RKO (cell line): ENCODE data around the gene TAF11L12.
"Not testable (repeated sequence)": the region's sequence is repeated elsewhere in the genome, so short reads cannot be mapped to it uniquely, and the experiment has no call there.

Experiments used
- DNase-seq: peaks from one replicate; pipeline ENCODE4 v3.0.0-alpha.2; 2016; ENCODE audit warnings: low spot score

TAF11L12 gene

GRCh38 chr5:17610092-17610491 is at the start of gene TAF11L12:
Gene TAF11L12 (plus strand): TSS chr5:17610392.
- not testable (repeated sequence) for DNase-seq

GRCh38 chr5:17585658-17586057 is 24.5 kb upstream of the TAF11L12 start, which contains the start of gene TAF11L7:
Gene TAF11L7 (minus strand): TSS chr5:17585758.
- not testable (repeated sequence) for DNase-seq

GRCh38 chr5:17590860-17591259 is 19.3 kb upstream of the TAF11L12 start, which contains the start of gene TAF11L8:
Gene TAF11L8 (minus strand): TSS chr5:17590960.
- DNase-seq: not testable (repeated sequence)

DNA sequence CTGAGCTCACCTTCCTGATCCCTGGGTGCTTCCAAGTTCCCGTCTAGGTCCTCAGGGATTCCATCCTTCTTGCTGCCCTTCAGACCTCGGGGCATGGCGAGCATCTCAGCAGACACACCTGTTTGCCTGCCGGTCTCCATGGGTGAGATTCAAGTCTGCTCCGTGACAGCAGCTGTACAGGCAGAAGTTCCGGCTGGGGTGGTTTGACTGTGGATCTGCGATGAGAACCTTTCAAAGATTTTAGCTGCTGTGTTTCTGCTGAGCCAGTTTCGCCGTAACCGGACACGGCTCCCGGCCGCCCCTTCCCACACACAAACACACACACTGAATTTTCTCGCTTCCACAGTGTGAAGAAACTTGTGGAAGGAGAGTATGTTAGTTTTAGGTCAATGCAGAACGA is 15.9 kb upstream of the TAF11L12 start, which contains the start of gene TAF11L9:
Gene TAF11L9 (minus strand): TSS at position 140 of the 400 bp plus-strand sequence.
- not testable (repeated sequence) for DNase-seq

GRCh38 chr5:17597728-17598127 is 12.5 kb upstream of the TAF11L12 start, which contains the start of gene TAF11L10:
Gene TAF11L10 (minus strand): TSS chr5:17597828.
- DNase-seq: not testable (repeated sequence)

DNA sequence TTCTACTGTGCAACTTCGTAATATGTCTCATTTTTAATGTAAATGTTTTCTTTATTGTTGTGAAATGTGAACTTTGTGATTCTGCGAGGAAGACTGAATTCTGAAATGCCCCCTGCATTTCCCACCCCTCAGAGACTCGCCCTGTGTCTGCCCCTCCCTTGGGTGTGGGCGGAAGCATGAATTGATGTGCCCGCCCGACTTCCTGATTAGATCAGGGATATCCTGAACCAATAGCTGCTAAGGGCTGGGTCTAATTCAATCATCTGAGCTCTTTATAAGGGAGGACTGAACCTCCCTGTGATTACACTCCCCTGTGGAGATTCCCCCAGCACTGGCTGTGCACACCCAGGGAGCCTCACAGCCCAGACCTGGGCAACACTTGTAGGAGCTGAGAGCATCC is 6.3 kb upstream of the TAF11L12 start, which contains the start of gene TAF11L11:
Gene TAF11L11 (plus strand): TSS at position 304 of the 400 bp plus-strand sequence.
- not testable (repeated sequence) for DNase-seq

DNA sequence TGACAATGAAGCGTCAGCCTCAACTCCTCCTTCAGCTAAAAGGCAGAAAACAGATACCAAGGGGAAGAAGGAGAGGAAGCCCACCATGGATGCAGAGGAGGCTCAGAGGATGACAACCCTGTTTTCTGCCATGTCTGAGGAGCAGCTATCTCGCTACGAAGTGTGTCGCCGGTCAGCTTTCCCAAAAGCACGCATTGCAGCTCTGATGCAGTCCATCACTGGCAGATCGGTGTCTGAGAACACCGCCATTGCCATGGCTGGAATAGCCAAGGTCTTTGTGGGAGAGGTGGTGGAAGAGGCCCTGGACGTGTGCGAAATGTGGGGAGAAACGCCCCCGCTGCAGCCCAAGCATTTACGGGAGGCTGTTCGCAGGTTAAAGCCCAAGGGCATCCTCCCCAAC is 5.2 kb upstream of the TAF11L12 start:
- DNase-seq: no peak

DNA sequence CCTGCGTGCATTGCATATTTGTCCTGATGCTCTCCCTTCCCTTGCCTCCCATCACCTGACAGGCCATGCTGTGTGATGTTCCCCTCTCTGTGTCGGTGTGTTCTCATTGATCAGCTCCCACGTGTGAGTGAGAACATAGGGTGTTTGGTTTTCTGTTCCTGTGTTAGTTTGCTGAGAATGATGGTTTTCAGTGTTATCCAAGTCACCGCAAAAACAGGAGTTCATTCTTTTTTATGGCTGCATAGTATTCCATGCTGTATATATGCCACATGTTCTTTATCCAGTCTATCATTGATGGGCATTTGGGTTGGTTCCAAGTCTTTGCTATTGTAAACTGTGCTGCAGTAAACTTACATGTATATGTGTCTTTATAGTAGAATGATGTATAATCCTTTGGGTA is 2.7 kb upstream of the TAF11L12 start:
- DNase-seq: not testable (repeated sequence)

GRCh38 chr5:17614872-17615605 is 4.8 kb downstream of the TAF11L12 start:
- DNase-seq: no peak

DNA sequence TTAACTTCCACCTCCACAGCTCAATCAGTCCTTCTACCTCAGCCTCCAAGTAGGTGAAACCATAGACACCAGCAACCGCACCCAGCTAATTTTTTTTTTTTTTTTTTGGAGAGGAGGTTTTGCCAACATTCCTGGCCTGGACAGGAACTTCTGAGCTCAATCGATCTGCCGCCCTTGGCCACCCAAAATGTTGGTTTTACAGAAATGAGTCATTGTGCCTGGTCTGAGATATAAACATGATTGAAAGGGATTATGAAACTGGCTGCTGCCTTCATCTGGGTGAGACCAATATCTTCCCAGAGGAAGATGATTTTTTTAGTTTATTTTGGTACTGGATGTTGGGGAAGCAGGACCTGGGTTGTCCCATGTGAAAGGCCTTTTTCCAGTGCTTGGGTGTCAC is 9.2 kb downstream of the TAF11L12 start:
- DNase-seq: no peak

GRCh38 chr5:17620627-17621026 is 10.4 kb downstream of the TAF11L12 start:
- no peak for DNase-seq

- DNase-seq: no peak
These were observed 15.5 kb downstream of the TAF11L12 start for GRCh38 chr5:17625686-17626085.

DNA sequence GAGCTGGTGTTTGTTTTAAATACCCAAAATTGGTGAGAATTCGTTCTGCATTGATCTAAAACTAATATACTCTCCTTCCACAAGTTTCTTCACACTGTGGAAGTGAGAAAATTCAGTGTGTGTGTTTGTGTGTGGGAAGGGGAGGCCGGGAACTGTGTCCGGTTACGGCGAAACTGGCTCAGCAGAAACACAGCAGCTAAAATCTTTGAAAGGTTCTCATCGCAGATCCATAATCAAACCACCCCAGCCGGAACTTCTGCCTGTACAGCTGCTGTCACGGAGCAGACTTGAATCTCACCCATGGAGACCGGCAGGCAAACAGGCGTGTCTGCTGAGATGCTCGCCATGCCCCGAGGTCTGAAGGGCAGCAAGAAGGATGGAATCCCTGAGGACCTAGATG is 21.6 kb downstream of the TAF11L12 start, which contains the start of gene TAF11L13:
Gene TAF11L13 (plus strand): TSS at position 301 of the 400 bp plus-strand sequence.
- not testable (repeated sequence) for DNase-seq

GRCh38 chr5:17634160-17634559 is 24.0 kb downstream of the TAF11L12 start, which contains the start of gene TAF11L14:
Gene TAF11L14 (plus strand): TSS chr5:17634460.
- no peak for DNase-seq

DNA sequence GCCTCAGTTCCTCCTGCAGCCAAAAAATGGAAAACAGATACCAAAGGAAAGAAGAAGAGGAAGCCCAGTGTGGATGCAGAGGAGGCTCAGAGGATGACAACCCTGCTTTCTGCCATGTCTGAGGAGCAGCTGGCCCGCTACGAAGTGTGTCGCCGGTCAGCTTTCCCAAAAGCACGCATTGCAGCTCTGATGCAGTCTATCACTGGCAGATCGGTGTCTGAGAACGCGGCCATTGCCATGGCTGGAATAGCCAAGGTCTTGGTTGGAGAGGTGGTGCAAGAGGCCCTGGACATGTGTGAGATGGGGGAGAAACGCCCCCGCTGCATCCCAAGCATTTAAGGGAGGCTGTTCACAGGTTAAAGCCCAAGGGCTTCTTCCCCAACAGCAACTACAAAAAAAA is 39.0 kb downstream of the TAF11L12 start:
- not testable (repeated sequence) for DNase-seq

DNA sequence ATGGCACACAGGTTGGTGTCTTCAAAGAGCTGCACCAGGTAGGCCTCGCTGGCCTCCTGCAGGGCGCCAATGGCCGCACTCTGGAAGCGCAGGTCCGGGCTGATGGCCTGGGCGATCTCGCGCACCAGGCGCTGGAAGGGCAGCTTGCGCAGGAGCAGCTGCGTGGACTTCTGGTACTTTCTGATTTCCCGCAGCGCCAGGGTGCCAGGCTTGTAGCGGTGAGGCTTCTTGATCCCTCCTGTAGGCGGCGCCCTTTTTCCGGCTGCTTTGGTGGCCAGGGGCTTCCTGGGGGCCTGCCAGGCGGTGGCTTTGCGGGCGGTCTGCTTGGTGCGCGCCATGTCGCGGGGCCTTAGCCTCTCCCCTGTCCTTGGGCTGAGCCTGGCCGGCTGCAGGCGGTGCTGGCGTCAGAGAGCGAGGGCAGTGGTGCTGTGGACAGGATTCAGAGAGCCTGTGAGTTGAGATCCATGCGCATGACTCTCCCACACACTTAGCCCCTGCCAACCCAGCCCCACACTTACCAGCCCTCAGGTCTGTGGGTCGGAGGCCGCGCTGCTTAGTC is 45.1 kb downstream of the TAF11L12 start:
- DNase-seq: not testable (repeated sequence)

DNA sequence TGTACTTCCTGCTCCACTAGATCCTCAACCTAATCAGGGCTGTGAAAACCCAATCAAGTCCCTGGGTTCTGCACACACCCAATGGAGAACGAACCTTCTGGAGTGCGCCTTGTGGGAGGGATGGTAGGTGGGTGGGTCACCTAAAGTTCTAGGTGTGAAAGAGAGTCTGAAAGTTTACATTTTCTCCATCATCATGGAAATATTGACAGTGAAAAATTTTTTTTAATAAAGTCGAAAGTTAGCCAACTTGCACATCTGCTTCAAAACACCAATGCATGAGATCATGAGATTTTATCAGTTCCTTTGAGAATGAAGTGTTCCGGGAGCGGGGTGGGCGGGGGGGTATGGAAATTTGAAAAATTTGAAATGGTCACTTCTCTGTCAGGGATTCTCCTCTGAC is 45.7 kb downstream of the TAF11L12 start:
- DNase-seq: no peak
